HepG2 (cell line): ENCODE results near the gene UTP15. TPM values are rescaled to one million over a fixed set of nuclear protein-coding genes. Genes with fewer than 3 reads are reported as not detected.
A peak's percentile ranks its signal among the peaks of the same experiment; 100 is the strongest.

ENCODE experiments used
- ATAC-seq: fragments of 200-7000 bp; cut with Tn5 transposase; 3 replicates; pipeline ENCODE4 v1.9.1; 2020; ENCODE audit warnings: mild to moderate bottlenecking, moderate library complexity
- BruUV-seq: library from RNA; stranded (reverse); fragments of 400-500 nt; replicated peaks from 2 replicates; lab custom pipeline; 2021; lab: Mats Ljungman, UMichigan
- CTCF ChIA-PET: fragments of 300-600 bp; formaldehyde crosslinking; extraction: SDS; loops from one replicate; lab custom pipeline; 2021; ENCODE audit warnings: low total read pairs, inconsistent platforms, low intra/inter-chr PET ratio; lab: Yijun Ruan, JAX
- POLR2A ChIA-PET: fragments of 350-600 bp; sonication (Branson Sonifier 250); formaldehyde crosslinking; loops from one replicate; lab custom pipeline; 2020; ENCODE audit warnings: antibody characterized with exemption, inconsistent platforms; lab: Yijun Ruan, JAX
- DNase-seq: peaks from one replicate; pipeline ENCODE4 v3.0.0-alpha.2; 2015; ENCODE audit warnings: low spot score
- FAIRE-seq: peaks from 3 replicates; lab custom pipeline; 2011; peaks lifted over from hg19 to GRCh38; lab: Jason Lieb, UNC
- H2AFZ ChIP-seq: one replicate; pipeline ENCODE4 v1.6.1; 2011; ENCODE audit warnings: low read length, inconsistent platforms
- H3K27ac ChIP-seq: fragments of 300-600 bp; 3 replicates; pipeline ENCODE4 v1.8.0; 2011; ENCODE audit warnings: mixed run types, mild to moderate bottlenecking, mixed read lengths, low read length, inconsistent platforms; ENCODE audit not compliant: insufficient read depth; ENCODE audit errors: extremely low read length
- H3K27me3 ChIP-seq, 2 experiments: fragments of 200-600 bp in 1 of 2; 2 replicates in 1 of 2; 3 replicates in 1 of 2; pipeline versions ENCODE4 v1.6.0 to v1.8.0; 2011; ENCODE audit warnings: low read length in 2 of 2, mild to moderate bottlenecking in 2 of 2, moderate library complexity in 2 of 2, inconsistent platforms in 1 of 2; ENCODE audit not compliant: insufficient read depth in 2 of 2, control insufficient read depth in 1 of 2
- H3K36me3 ChIP-seq, 2 experiments: fragments of 200-600 bp in 1 of 2; replicated peaks in 1 of 2; 2 replicates in 1 of 2; 3 replicates in 1 of 2; pipeline versions ENCODE4 v1.5.1 to v1.8.0; 2011; ENCODE audit warnings: low read length in 2 of 2, inconsistent platforms in 1 of 2; ENCODE audit not compliant: insufficient read depth in 2 of 2, control insufficient read depth in 1 of 2
- H3K4me1 ChIP-seq: 2 replicates; pipeline ENCODE4 v1.5.1; 2012; ENCODE audit warnings: low read length, inconsistent platforms; ENCODE audit not compliant: insufficient read depth
- H3K4me2 ChIP-seq: 2 replicates; pipeline ENCODE4 v1.6.0; 2011; ENCODE audit warnings: low read depth, low read length, inconsistent platforms
- H3K4me3 ChIP-seq, 3 experiments: fragments of 200-600 bp in 1 of 3; sonication (generic), shearing (Covaris generic) in 1 of 3; replicated peaks in 1 of 3; 2 replicates each; pipeline ENCODE4 v1.5.1; 2011 to 2016; ENCODE audit warnings: low read length in 3 of 3, inconsistent platforms in 2 of 3, low read depth in 2 of 3, mild to moderate bottlenecking in 2 of 3, control low read depth in 1 of 3, mixed read lengths in 1 of 3; ENCODE audit not compliant: insufficient read depth in 1 of 3
- H3K79me2 ChIP-seq: one replicate; pipeline ENCODE4 v1.6.1; 2011; ENCODE audit warnings: low read length, inconsistent platforms; ENCODE audit not compliant: insufficient read depth
- H3K9ac ChIP-seq: 2 replicates; pipeline ENCODE4 v1.6.0; 2011; ENCODE audit warnings: mild to moderate bottlenecking, low read depth, low read length, inconsistent platforms; ENCODE audit not compliant: insufficient read depth
- H3K9me3 ChIP-seq: 2 replicates; pipeline ENCODE4 v1.5.1; 2012; ENCODE audit warnings: mild to moderate bottlenecking, low read length
- H4K20me1 ChIP-seq: 2 replicates; pipeline ENCODE4 v1.6.0; 2011; ENCODE audit warnings: inconsistent platforms, mild to moderate bottlenecking, low read length, moderate library complexity; ENCODE audit not compliant: insufficient read depth
- ATF7-NPFF ChIP-seq: sonication (generic); formaldehyde crosslinking; IDR thresholded peaks from 2 replicates; pipeline ENCODE4 v1.8.1; 2023; ENCODE audit warnings: mild to moderate bottlenecking, low read depth, missing genetic modification reagents, moderate library complexity
- HNRNPUL1 ChIP-seq: fragments of 200-400 bp; formaldehyde crosslinking; IDR thresholded peaks from 2 replicates; pipeline ENCODE4 v1.6.1; 2017; ENCODE audit warnings: low read depth, mild to moderate bottlenecking, low read length, moderate library complexity
- KDM1A ChIP-seq: IDR thresholded peaks from 2 replicates; pipeline ENCODE4 v1.6.1; 2016; ENCODE audit warnings: missing compliant biosample characterization
- MAFF ChIP-seq: IDR thresholded peaks from 2 replicates; pipeline ENCODE4 v1.6.1; 2011; ENCODE audit warnings: low read depth, low read length, improper control_type of control experiment
- MAFK ChIP-seq, 2 experiments: IDR thresholded peaks in 1 of 2; conservative IDR thresholded peaks in 1 of 2; 2 replicates each; pipeline ENCODE4 v1.6.1; 2011; ENCODE audit warnings: improper control_type of control experiment in 2 of 2, low read length in 2 of 2
- MTERF4 ChIP-seq: sonication (generic); formaldehyde crosslinking; IDR thresholded peaks from 2 replicates; pipeline ENCODE4 v1.8.0; 2023; ENCODE audit warnings: mild to moderate bottlenecking, missing genetic modification reagents
- POGZ ChIP-seq: sonication (generic); formaldehyde crosslinking; IDR thresholded peaks from 2 replicates; pipeline ENCODE4 v1.4.0; 2020; ENCODE audit warnings: mild to moderate bottlenecking, missing genetic modification reagents
- RFX3 ChIP-seq: IDR thresholded peaks from 2 replicates; pipeline ENCODE4 v1.6.1; 2016; ENCODE audit warnings: missing biosample characterization, missing genetic modification reagents
- SKIL ChIP-seq: sonication (generic); formaldehyde crosslinking; IDR thresholded peaks from 2 replicates; pipeline ENCODE4 v1.8.0; 2022; ENCODE audit warnings: missing genetic modification reagents, mild to moderate bottlenecking, moderate library complexity, borderline replicate concordance
- ZFP91 ChIP-seq: sonication (generic); formaldehyde crosslinking; IDR thresholded peaks from 2 replicates; pipeline ENCODE4 v1.9.0; 2022; ENCODE audit warnings: missing genetic modification reagents, mild to moderate bottlenecking, borderline replicate concordance
- ZNF12 ChIP-seq: sonication (generic); formaldehyde crosslinking; IDR thresholded peaks from 2 replicates; pipeline ENCODE4 v1.5.0; 2020; ENCODE audit warnings: missing genetic modification reagents
- ZNF180 ChIP-seq: sonication (generic); formaldehyde crosslinking; IDR thresholded peaks from 2 replicates; pipeline ENCODE4 v1.4.0; 2020; ENCODE audit warnings: low read depth, missing genetic modification reagents, borderline replicate concordance
- ZNF382 ChIP-seq: sonication (generic); formaldehyde crosslinking; IDR thresholded peaks from 2 replicates; pipeline ENCODE4 v1.5.0; 2020; ENCODE audit warnings: missing genetic modification reagents, mild to moderate bottlenecking, borderline replicate concordance
- ZNF446 ChIP-seq: sonication (generic); formaldehyde crosslinking; IDR thresholded peaks from 2 replicates; pipeline ENCODE4 v1.5.0; 2020; ENCODE audit warnings: mild to moderate bottlenecking, missing genetic modification reagents
- ZNF576 ChIP-seq: sonication (generic); formaldehyde crosslinking; IDR thresholded peaks from 2 replicates; pipeline ENCODE4 v1.4.0; 2020; ENCODE audit warnings: mild to moderate bottlenecking, missing genetic modification reagents
- ZNF724P ChIP-seq: sonication (generic); formaldehyde crosslinking; IDR thresholded peaks from 2 replicates; pipeline ENCODE4 v1.8.0; 2022; ENCODE audit warnings: missing genetic modification reagents, borderline replicate concordance
- WGBS: methylation state at CpG from one replicate; pipeline ENCODE4 v1.1.6; 2017; ENCODE audit warnings: low lambda C conversion rate; 5-methylcytosine and 5-hydroxymethylcytosine counted together
- in situ Hi-C: cut with HindIII; loops from 2 replicates; pipeline ENCODE4 v1.10.0; 2017; ENCODE audit warnings: low pct_unique_long_range_greater_than_20kb; ENCODE audit not compliant: extremely low pct_ligation_motif_present
- intact Hi-C: fragments of 100-400 bp; cut with micrococcal nuclease; formaldehyde crosslinking; loops from one replicate; pipeline ENCODE4 v1.10.0; 2022; ENCODE audit not compliant: unreplicated experiment
- polyA plus RNA-seq, 8 experiments: library from polyadenylated mRNA; depleted of rRNA in 3 of 8; stranded (reverse) in 7 of 8; unstranded in 1 of 8; fragments of >200 nt; fragmentation: Illumina TruSeq in 4 of 8; extraction: Trizol in 4 of 8; gene quantifications; 2 replicates each; pipeline versions ENCODE4 v1.2.1 to v1.2.3, GENCODE V29; 2011 to 2016; ENCODE audit warnings: low read depth in 4 of 8, missing spikeins in 1 of 8, mixed read lengths in 1 of 8; ENCODE audit not compliant: insufficient read depth in 1 of 8
- total RNA-seq, 5 experiments: library from RNA; depleted of rRNA; stranded (reverse); fragments of >200 nt; fragmentation: Illumina TruSeq; extraction: Trizol; gene quantifications; 2 replicates each; pipeline ENCODE4 v1.2.3, GENCODE V29; 2016; ENCODE audit warnings: low read depth in 1 of 5

UTP15 gene
- total and polyA plus RNA-seq, 2 of the 13 experiments (the other 11 are each of a cell fraction or from before 2014, with no cell fraction given), result 7.3 to 35.8 TPM

- intact Hi-C loops, result no loop called here
- no peak for ATAC-seq
Observed at GRCh38 chr5:73599380-73599779, 33.8 kb downstream of the UTP15 start.

GRCh38 chr5:73603998-73604397 is 38.5 kb downstream of the UTP15 start:
- POLR2A ChIA-PET, result interaction anchor here (1.0 kb wide), 1 partner anchor 22 kb away, joined by 3 read pairs; the partner anchor contains the start of gene ARHGEF28
- ATAC-seq (no peak), FAIRE-seq (no peak), DNase-seq (no peak)
- 95% methylated on average over 5 of the region's 5 CpGs for WGBS
- no TSS peak for BruUV-seq
- no peaks in the 10 kb centered on the region for H3K36me3 ChIP-seq
- H2AFZ ChIP-seq, result no peak overlapping the region
- CTCF ChIA-PET, result no interaction called here
- no peak overlapping the region for H3K9ac ChIP-seq
- peaks cover 26% of the 10 kb centered on the region for H3K4me1 ChIP-seq
- H3K4me3 ChIP-seq, result no peak overlapping the region
- no peak overlapping the region for H3K4me2 ChIP-seq
- H3K9me3 ChIP-seq, result peaks cover 11% of the 10 kb centered on the region
- no peaks in the 10 kb centered on the region for H4K20me1 ChIP-seq
- H3K27ac ChIP-seq, result no peak overlapping the region
- in situ Hi-C loops, result no loop called here
- intact Hi-C loops, result no loop called here
- H3K27me3 ChIP-seq, result no peaks in the 10 kb centered on the region
- no peaks in the 10 kb centered on the region for H3K79me2 ChIP-seq
- TF ChIP-seq ZNF576 (CRISPR knock-in tag) (no peak), SKIL (CRISPR knock-in tag) (no peak), POGZ (CRISPR knock-in tag) (no peak), MTERF4 (no peak), ZNF180 (CRISPR knock-in tag) (no peak), ZNF724P (no peak), RFX3 (CRISPR knock-in tag) (no peak), ATF7-NPFF (CRISPR knock-in tag) (no peak), ZFP91 (CRISPR knock-in tag) (no peak), KDM1A (CRISPR knock-in tag) (no peak), ZNF12 (no peak), ZNF382 (no peak), ZNF446 (no peak)

More at GRCh38 chr5:73599380-73599779, 33.8 kb downstream of the UTP15 start:
- H3K9me3 ChIP-seq, result peaks cover 11% of the 10 kb centered on the region
- H3K27ac ChIP-seq, result no peak overlapping the region
- 73% methylated on average over 3 of the region's 3 CpGs for WGBS
- in situ Hi-C loops, result loop anchor here (10.0 kb wide), 1 partner anchor 95 kb away; no protein-coding TSS in a partner anchor
- POLR2A ChIA-PET, result no interaction called here
- H3K79me2 ChIP-seq, result no peaks in the 10 kb centered on the region
- no peak overlapping the region for H3K4me2 ChIP-seq
- no peak overlapping the region for H3K9ac ChIP-seq
- H3K36me3 ChIP-seq, result no peaks in the 10 kb centered on the region
- no peak overlapping the region for H2AFZ ChIP-seq
- no peak overlapping the region for H3K4me3 ChIP-seq
- no peaks in the 10 kb centered on the region for H4K20me1 ChIP-seq
- no peak for FAIRE-seq
- no peaks in the 10 kb centered on the region for H3K27me3 ChIP-seq
- BruUV-seq, result no TSS peak
- TF ChIP-seq HNRNPUL1 (no peak), MAFK (conservative IDR thresholded peaks at IDR 0.05 in 1 of 2, IDR thresholded peaks at IDR 0.05 in 1 of 2; ENCODE audit: low read length in 2 of 2) (peak; percentile 89 to 95), MAFF (peak; percentile 91)
- no peaks in the 10 kb centered on the region for H3K4me1 ChIP-seq
- CTCF ChIA-PET, result no interaction called here
- no peak for DNase-seq
